NCI-H1105 treated with DMSO at 0.1 percent for 48 hours (cell line): ENCODE results near the gene OPRD1.
A peak's percentile ranks its signal among the peaks of the same experiment; 100 is the strongest.
"Not testable (repeated sequence)": the region's sequence is repeated elsewhere in the genome, so short reads cannot be mapped to it uniquely, and the experiment has no call there.

Experiments
- DNase-seq: peaks from one replicate; lab custom pipeline; 2025; lab: John Stamatoyannopoulos, UW

Gene OPRD1

DNA sequence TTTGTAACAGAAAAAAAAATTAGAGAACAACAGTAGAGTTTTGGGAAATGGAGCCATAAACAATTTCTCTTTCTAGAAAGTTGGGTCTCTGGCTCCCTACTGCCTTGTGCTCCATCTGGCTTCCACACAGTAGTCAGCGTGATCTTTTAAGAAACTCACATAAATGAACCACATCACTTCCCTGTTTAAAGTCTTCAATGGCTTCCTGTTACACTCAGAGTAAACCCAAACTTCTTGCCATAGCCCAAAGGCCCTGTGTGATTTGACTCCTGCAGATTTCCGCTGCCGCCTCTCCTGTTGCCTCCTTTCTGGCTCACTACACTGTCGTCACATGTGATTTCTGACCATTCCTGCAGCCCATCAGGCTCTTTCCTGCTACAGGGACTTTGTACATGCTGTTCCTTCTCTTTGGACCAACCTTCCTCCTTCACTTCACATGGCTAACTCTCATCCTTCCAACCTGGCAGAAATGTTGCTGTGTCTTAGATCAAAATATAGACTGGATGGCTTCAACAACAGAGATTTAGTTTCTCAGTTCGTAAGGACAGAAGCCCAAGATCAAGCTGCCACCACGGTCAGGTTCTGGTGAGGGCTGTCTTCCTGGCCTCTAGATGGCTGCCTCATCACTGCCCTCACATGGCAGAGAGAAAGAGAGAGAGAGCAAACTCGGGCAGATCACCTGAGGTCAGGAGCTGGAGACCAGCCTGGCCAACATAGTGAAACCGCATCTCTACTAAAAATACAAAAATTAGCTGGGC is 34.0 kb downstream of the OPRD1 start:
- no peak for DNase-seq

DNA sequence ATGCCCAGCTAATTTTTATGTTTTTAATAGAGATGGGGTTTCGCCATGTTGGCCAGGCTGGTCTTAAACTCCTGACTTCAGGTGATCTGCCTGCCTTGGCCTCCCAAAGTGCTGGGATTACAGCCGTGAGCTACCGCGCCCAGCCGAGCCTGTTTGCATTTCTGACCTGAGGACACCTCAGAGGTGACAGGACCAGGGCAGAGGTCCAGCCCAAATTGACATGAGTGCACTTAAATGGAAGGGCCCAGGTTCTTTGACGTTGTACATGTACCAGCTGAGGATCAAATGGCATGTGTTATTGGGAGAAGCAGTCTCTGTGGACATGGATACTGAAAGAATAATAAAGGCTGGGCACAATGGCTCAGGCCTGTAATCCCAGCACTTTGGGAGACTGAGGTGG is 35.2 kb downstream of the OPRD1 start:
- DNase-seq, result not testable (repeated sequence)

DNA sequence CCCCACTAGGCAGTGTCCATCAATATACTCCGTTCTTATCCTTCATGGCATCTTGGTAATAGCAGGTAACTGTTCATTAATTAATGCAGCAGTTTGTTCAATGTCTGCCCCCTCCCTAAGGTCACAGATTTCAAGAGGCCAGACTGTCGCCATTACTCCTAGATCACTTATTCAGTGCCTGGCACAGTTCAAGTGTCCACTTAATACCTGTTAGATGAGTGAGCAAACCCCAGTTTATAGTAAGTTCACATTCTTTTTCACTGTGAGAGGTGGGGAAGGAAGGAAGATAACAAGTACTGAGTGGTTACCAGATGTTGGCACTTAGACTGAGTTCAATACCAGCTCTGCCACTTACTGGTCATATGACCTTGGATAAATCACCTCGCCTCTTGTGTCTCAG is 36.4 kb downstream of the OPRD1 start:
- DNase-seq, result no peak

DNA sequence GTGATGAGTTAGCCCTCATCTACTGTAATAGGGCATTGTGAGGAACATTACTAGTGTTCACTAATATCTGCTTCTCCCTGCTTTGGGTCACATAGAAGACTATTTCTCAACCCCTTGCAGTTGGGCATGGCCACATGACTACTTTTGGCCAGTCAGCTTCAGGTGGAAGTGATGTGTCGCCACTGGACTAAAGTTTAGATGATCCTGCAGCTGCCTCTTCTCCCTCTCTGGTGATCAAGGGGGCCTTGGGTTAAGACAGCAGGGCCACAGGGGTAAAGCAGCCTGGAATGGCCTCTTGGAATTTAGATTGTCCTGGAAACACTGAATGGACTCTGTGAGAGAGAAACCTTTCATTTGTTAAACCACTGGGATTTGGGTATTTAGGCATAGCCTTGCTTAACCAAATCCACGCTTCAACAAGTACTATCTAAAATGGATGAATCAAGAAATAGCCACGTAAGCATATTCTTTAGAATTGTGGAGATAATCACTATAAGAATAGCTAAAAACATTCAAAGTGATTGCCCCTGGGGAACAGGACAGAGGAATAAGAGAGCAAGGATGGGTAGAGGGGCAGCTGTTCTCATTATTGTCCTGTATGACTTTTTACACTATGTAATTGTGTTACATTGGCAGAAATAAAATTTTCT is 41.2 kb downstream of the OPRD1 start:
- no peak for DNase-seq

DNA sequence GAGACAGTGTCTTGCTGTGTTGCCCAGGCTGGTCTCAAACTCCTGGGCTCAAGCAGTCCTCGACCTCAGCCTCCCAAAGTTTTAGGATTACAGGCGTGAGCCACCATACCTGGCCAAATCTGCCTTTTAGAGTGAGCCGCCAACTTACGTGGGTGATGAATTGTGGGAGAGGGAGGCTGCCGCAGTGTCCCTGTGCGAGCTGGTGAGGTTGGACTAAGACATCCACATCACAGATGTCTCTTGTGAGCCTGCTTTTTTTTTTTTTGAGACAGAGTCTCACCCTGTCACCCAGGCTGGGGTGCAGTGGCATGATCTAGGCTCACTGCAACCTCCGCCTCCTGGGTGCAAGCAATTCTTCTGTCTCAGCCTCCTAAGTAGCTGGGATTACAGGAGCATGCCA is 42.4 kb downstream of the OPRD1 start:
- DNase-seq, result not testable (repeated sequence)

DNA sequence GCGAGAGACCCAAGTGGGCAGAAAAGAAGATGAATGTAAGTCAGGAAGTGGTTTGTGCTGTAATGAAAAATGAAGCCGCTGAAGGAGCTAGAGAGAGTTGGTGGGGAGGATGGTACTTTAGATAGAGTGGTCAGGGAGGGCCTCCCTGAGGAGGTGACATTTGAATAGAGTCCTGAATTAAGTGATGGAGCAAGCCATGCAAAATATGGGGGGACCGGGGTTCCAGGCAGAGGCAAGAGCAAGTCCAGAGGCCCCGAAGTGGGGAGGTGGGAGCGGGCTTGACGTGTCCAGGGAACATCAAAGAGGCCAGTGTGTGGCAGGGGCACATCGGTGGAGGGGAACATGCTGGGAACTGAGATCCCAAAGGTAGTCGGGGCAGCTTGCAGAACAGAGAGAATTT is 43.1 kb downstream of the OPRD1 start:
- DNase-seq, result no peak

DNA sequence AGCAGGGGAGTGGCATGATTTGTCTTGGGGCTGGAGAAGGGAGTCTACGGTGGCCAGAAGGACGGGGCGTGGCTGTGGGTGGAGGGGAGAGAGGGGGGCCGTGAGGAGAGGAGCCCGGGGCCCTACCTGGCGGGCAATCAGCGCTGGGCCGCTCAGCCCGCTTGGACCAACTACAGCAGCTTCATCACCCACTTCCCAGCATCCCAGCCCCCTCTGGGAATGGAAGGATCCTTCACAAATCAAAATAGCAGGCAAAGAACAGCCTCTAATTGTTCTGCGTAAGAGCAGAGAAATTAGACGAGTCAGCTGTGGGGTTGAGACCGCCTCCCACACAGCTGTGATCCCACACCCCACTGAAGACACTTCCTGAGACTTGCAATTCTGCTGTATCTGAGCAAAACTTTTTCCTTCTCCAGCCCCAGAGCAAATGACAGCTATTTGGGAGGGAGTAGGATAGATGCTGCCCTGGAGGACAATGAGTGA is 43.5 kb downstream of the OPRD1 start:
- DNase-seq, result no peak

DNA sequence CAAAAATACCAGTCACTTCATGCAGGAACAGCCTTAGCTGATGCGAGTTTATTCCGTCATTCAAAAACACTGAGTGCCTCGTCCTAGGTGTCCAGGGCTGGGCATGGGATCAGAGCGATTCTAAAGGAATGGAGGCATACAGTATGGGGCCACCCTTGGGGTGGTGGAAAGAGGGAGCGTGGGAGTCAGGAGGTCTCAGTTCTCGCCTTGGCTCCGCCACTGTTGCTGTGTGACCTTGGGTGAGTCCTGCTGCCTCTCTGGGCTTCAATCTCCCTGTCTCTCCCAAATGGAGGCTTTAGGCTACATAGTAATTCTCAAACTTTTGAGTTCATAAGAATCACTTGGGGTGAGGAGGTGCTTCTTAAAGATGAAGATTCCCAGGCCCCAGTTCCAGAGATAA is 44.0 kb downstream of the OPRD1 start:
- no peak for DNase-seq

DNA sequence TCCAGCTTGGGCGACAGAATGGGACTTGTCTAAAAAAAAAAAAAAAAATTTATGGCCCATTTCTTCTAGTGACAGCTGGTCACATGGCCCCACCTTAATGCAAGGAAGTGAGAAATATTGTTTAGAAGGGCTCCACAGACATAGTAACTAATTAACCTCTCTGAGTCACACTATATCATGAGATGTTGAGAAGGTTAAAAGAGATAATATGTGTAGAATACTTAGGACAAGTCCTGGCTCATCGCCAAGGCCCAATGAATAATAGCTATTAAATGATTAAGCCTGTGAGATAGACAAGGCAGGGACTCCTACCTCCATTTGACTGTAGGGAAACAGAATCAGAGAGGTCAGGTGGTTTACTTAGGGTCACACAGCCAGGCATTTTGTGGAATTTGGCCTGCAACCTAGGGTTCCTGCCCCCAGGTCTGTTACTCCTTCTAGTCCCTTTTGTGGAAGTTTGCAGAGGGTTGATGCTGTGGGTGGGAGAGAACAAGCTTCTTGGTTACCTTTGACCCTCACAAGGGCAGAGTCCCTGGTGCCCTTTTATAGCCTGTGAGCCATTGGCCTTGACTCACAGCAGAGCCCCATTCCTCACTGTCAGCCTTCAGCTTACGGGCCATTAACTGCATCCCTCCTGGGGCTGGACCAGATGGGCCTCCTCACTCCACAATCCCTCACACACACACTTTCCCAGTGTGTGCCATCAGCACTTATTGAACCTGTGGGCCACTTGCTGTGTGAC is 48.5 kb downstream of the OPRD1 start:
- peak; percentile 58 for DNase-seq

DNA sequence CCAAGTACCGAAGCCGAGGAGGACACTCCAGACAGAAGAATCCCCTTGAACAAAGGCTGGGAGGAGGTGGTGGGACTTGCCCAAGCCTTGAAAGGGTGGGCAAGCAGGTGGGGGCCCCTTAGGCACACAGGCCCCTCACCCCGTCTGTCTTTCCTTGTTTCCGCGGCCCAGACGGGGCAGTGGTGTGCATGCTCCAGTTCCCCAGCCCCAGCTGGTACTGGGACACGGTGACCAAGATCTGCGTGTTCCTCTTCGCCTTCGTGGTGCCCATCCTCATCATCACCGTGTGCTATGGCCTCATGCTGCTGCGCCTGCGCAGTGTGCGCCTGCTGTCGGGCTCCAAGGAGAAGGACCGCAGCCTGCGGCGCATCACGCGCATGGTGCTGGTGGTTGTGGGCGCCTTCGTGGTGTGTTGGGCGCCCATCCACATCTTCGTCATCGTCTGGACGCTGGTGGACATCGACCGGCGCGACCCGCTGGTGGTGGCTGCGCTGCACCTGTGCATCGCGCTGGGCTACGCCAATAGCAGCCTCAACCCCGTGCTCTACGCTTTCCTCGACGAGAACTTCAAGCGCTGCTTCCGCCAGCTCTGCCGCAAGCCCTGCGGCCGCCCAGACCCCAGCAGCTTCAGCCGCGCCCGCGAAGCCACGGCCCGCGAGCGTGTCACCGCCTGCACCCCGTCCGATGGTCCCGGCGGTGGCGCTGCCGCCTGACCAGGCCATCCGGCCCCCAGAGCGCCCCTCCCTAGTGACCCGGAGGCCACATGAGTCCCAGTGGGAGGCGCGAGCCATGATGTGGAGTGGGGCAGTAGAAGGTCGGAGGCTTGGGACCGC is 50.8 kb downstream of the OPRD1 start:
- DNase-seq, result no peak

DNA sequence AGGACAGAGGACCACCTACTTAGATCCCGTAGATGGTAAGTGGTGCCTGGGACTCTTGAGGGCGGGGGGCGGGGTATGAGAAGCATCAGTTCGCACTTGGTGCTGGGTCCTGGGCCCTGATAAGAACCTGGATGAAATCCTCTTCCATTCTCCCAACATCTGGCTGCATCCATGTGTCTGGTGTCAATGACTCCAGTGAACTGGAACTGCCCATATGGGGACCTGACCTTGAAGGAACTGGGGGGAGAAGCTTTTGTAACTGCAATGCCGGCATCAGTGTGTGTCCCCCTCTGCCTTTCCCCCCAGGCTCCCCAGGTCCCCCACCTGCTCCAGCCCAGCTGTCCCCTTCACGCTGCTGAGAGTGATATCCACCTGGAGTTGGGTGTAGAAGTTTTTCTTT is 52.7 kb downstream of the OPRD1 start:
- DNase-seq, result no peak

DNA sequence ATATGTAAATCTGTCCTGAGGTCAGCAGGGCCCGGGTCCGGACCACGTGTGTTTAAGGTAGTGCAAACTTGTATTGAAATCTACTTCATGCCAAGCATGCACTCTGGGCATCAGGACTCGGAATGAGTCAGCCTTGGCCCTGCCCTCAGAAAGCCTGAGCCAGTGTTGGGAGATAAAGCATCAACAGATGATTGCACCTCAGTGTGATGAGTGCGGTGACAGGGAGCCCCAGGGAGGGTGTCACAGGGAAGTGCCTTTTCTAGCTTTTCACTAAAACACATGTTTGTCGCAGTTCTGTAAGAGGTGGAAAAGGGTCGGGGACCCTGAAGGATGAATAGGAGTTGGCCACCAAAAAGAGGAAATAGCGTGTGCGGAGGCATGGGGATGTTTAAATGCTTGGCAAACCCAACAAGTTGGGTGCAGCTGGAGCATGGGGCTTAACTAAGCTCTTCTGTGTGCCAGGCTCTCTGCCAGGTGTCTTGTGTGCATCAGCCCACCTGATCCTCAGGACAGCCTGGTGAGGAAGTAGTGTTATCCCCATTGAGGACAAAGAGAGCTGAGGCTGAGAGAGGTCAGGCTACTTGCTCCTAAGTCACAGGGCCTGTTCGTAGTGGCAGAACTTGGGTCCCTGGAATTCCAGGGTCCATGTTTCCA is 54.2 kb downstream of the OPRD1 start:
- DNase-seq, result no peak

DNA sequence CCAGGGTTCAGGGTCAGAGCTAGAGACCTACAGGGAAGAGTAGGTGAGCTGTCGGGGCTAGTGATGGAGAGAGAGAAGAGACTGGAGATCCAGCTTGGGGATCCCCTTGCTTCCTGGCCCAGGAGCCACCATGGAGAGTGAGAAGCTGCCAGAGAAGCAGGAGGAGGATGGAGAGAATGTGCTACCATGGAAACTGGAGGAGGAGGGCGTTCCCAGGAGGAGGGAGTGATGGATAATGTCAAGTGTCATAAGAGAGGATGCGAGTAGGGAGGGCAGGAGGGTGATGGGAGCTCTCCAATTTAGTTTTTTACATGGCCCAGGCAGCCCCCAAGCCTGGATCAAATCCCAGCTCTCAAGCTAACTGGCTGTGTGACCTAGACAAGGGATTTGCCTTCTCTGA is 55.9 kb downstream of the OPRD1 start:
- DNase-seq, result no peak

DNA sequence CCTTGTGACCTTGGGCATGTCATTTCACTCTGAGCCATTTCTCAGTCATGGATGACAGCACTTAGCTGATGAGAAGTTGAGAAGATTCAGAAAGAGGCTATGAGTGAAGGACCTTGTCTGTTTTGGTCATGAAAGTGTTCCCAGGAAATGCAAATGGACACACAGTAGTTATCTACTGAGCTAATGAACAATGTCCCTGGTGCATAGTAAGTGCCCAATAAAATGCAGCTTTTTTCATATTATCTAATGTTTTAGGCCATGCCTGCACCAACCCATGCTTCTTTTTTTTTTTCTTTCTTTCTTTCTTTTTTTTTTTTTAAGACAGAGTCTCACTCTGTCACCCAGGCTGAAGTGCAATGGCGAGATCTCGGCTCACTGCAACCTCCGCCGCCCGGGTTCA is 58.0 kb downstream of the OPRD1 start:
- no peak for DNase-seq

DNA sequence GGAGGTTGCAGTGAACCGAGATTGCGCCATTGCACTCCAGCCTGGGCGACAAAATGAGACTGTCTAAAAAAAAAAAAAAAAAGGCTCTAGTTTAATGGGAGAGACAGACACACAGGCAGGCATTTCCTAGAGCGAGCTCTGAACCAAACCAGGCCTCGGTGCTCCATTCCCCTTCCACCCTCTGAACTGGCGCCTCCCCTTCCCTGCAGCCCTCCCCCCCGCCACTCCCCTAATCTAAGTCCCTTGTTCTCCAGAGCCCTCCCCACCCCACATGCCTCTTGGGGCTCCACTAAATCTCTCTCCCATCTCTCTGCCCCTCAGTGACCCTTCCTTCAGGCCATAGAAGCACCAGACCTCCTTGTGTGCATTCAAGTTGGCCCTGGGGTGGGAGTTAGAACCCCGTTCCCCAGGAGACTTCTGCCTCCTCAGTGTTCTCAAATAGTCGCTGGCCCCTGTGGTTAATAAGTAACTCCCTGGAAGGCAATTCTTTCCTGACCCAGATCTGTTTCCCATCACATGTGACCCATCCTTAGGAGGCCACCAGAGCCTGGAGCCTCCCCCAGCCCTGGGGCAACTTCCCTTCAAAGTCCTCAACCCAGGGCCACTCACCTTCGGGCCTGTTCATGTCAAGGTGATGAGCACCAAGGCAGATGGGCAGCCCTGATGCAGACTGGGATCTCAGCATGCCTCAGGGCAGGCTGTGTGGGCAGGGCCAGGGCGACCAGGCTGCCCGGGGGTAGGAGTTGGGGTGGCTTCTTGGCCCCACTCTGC is 59.8 kb downstream of the OPRD1 start:
- DNase-seq, result no peak

DNA sequence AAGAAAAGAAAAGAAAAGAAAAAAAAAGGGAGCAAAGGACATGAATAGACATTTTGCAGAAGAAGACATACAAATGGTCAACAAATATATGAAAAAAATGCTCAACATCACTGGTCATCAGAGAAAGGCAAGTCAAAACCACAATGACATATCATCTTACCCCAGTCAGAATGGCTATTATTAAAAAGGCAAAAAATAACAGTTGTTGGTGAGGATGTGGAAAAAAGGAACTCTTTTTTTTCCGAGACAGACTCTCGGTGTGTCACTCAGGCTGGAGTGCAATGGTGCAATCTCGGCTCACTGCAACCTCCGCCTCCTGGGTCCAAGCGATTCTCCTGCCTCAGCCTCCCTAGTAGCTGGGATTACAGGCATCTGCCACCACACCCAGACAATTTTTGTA is 63.2 kb downstream of the OPRD1 start:
- DNase-seq, result not testable (repeated sequence)

DNA sequence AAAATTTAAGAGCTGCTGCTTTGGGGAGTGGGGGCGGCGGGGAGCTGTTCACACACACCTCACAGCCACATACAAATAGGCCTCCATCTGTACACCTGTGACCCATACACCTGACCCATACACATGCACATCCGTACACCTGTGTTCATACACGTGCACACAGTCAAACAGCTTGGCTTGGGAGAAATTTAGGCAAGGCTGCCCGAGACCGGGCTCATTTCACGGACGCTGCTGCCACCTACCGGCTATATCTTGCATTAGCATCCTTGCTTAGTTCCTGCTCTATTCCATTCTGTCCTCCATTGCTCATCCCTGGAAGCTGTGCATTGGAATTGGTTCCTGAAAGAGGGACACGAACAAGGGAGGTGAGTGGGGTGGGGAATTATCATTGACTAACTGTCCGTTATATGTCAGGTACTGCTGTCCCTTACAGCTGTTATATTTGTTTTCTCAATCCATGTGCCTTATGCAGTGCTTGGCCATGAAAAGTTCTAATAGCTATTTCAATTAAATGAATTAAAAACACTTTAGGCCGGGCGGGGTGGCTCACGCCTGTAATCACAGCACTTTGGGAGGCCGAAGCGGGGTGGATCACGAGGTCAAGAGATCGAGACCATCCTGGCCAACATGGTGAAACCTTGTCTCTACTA is 65.3 kb downstream of the OPRD1 start:
- DNase-seq, result peak; percentile 83

DNA sequence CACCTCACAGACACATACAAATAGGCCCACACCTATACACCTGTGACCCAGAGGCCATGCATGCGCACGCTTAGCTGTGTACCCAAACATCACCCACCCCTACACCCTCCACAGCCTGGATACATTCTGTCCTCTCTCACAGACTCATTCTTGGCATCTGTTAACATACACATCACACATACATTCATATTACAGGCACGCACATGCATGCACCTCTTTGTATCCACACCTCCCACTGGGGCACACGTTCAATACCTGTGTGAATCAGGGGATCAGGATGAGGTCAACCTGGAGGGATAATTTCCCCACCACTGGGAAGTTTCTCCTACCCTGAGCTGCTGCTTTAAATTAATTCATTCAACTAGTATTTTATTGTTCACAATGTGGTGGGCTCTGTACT is 66.8 kb downstream of the OPRD1 start:
- no peak for DNase-seq

DNA sequence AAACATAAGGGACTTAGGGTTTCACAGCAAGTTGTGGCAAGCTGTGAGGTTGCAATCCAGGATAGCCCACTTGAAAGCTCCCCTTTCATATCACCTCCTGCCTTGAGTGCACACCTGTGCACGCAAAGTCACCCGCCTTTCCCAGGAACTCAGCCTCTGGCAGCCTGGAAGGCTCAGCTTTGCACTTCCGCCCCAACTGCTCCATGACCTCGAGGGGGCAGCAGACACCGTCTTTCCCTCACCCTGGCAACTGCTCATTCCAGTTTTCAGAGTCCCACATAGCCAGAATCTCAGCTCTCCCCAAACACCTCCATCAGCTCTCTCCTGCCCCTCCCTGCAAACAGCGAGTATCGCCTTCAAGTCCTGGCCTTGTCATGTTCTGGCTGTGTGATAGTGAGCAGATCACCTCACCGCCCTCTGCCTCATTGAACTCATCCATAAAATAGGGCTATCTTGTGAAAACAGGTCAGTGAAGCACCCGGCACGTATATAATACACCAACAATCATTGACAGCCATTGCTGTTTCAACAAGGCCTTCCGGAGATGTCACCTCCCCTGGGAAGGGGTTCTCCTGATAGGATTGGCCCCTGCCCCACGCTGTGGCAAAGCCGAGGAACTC is 70.1 kb downstream of the OPRD1 start:
- peak; percentile 94 for DNase-seq

DNA sequence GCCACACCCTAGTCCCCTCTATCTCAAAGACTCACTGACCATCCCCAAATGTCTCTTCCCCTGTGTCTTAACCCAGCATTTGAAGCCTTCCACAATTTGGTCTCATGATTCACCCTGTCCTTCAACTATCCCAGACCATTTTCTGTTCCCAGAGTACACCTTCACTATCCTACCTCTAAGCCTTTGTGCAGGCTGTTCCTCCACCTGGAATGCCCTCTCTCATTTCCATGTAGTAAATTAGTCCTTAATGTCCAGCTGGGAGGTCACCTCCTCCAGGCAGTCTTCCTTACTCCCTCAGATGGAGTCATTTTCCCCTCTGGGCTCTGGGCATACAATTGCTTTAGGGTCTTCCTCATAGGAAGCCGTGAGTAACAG is 71.3 kb downstream of the OPRD1 start:
- no peak for DNase-seq
